NCI-H2196 (cell line): ENCODE measurements around the gene SF3A2.
A peak's percentile ranks its signal among the peaks of the same experiment; 100 is the strongest.

Experiments used
- DNase-seq: peaks from one replicate; lab custom pipeline; 2025; ENCODE audit not compliant: unreplicated experiment; lab: John Stamatoyannopoulos, UW

Gene SF3A2

DNA sequence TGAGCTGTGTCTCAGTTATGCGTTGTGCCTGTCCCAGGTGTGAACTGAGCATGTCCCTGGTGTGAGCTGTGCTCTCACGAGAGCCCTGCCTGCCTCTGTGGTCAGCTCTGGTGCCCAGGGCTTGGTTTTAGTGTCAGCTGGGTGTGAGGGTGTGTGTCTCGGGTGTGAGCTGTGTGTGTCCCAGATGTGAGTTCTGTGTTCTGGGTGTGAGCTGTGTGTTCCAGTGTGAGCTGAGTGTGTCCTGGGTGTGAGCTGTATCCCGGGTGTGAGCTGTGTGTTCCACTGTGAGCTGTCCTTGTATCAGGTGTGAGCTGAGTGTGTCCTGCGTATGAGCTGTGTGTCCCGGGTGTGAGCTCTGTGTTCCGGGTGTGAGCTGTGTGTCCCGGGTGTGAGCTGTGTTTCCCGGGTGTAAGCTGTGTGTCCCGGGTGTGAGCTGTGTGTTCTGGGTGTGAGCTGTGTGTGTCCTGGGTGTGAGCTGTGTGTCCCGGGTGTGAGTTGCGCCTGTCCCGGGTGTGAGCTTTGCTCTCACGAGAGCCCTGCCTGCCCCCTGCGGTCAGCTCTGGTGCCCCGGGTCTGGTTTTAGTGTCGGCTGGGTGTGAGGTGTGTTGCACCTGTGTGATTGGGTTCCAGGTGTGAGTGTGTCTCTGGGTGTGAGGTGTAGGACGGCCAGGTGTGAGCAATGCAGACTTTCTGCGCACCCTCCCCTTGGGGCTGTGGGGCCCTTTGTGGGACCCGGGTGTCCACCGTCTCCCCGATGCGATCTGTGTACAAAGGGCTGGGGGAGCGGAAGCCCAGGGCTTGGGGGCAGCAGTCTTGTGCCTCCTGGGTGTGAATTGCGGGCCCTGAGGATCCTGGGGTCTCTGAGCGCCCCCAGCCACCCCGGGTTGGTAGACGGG lies 52.4 kb downstream of the SF3A2 start:
- no peak for DNase-seq

DNA sequence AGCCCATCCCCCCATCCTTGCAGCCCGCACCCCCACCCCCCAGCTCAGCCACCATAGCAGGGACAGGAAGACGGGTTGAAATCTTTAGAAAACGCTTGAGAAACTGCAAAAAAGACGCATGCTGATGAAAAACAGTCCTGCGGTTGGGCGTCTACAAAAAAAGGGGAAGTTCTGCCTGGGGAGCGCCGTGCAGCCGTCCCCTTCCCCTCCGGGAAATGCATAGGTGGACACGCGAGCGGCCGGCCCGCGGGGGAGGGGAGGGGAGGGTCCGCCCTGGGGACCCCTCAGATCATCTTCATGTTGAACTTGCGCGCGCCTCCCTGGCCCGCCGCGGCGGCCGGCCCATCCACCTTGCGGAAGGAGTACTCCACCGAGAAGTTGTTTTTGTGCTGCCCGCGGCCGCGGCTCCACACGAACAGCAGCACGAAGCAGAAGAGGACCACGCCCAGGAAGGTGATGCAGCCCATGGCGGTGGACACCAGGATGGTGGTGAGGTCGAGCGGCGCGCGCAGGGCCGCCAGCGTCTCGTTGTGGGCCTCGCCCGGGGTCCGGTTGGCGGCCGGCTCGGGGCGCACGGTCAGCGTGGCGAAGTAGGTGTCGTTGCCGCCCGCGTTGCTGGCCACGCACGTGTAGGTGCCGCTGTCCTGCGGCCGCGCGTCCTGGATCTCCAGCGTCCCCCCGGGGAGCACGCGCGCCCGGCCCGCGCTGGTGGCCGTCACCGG lies 53.3 kb downstream of the SF3A2 start:
- DNase-seq: no peak

DNA sequence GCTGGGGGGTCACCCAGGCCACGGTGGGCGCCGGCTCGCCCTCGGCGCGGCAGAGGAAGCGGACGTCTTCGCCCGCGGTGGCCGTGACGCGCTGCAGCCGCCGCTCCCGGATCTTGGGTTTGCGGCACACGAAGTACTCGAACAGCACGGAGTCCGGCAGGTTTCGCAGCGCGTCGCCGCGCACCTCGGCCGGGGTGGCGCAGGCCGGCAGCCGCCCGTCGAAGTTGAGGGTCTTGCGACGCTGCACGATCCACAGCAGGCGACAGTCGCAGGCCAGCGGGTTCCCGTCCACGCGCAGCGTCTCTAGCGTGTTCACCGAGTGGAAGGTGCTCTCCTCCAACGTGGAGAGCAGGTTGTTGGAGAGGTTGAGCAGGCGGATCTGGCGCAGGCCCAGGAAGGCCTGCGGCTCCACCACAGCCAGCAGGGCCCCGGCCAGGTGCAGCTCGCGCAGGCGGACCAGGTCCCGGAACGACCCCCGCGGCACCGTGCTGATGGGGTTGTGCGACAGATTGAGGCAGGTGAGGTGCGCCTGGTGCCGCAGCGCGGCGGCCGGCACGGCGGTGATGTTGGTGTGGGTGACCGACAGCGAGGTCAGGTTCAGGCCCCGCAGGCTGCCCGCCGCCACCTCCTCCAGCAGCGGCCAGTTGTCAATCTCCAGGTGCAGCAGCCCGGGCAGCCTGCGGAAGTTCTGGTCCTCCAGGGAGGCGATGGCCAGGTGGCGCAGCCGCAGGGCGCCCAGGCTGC lies 54.0 kb downstream of the SF3A2 start:
- peak; percentile 39 for DNase-seq

DNA sequence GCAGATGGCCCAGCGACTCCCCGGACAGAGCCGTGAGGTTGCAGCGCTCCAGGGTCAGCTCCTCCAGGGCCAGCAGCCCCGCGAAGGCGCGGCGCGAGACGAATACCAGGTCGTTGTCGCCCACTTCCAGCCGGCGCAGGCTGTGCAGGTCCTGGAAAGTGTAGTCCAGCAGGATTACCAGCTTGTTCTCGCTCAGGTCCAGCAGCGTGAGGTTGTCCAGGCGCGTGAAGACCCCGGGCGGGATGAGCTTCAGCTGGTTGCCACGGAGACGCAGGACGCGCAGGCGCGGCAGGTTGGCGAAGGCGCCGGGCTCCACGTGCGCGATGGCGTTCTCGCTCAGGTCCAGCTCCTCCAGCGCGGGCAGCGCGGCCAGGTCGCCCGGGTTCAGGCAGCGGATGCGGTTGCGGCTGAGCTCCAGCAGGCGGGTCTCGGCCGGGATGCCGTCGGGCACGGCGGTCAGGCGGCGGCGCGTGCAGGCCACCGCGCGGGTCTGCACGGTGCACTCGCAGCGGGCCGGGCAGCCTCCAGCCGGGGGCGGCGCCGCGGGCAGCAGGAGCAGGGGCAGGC lies 54.6 kb downstream of the SF3A2 start:
- peak; percentile 54 for DNase-seq

DNA sequence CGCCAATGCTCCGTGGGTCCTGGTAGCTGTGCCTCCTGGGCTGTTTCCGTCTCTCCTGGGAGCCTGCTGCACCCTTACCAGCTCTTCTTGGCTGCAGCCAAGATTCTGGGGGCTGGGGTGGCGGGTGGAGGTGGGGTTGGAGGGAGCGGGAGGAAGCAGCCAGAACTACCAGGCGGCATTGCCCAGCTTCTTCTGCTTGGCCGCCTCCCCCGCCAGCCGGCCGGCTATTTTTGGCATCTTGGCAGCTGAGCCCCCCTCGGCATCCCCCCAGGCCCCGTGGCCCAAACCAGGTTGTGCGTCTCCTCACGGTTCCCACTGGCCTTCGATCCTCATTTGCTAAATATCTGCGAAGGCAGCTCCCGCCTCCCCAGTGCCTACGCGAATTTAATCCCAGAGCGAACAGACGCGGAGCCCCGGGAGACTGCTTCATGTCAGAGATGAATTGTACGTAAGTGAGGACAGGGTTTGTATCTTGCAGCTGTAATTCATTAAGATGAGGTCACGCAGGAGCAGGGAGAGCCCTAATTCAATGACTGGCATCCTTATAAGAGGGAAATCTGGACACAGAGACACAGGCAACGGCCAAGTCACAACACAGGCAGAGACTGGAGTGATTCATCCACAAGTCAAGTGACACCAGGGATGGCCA lies 58.2 kb downstream of the SF3A2 start:
- no peak for DNase-seq

DNA sequence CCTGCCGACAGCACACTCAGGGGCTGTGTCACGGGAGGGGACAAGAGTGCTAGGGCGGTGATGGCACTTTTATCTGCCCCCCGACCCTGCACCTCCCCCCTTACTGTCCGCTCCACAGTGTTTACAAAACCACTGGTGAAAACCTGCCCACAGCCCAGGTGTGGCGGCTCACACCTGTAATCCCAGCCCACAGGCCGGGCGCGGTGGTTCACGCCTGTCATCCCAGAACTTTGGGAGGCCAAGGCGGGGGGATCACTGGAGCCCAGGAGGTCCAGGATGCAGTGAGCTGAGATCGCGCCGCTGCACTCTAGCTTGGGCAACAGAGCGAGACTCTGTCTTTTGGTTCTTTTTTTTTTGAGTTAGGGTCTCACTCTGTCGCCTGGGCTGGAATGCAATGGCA lies 59.5 kb downstream of the SF3A2 start:
- no peak for DNase-seq
